Inferior parietal cortex (tissue), 1 donor: ENCODE results near the gene IFI30.
A peak's percentile ranks its signal among the peaks of the same experiment; 100 is the strongest.
"Not testable (repeated sequence)": the region's sequence is repeated elsewhere in the genome, so short reads cannot be mapped to it uniquely, and the experiment has no call there.

Experiments used
- DNase-seq: peaks from one replicate; pipeline ENCODE4 v3.0.0-alpha.2; 2016; ENCODE audit errors: extremely low spot score

The IFI30 gene

DNA sequence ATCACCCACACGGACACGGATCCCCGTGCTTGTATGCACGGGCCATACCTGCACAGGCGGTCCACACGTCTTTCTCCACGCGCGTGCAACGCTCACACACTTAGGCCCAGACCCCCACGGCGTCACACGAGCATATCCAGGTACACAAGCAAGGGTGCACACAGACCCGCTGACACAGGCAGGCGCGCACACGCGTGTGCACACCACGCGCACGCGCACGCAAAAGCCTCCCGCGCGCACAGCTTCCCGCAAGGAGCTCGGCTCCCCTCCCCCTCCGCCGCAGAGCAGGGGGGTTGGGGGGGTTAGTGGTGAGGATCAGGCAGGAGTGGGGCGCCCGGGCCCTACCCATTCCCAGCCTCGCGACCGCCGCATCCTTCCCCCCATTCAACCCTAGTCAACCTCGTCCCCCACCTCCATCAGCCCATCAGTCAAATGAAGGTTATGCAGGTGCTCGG is 29.8 kb downstream of the IFI30 start:
- DNase-seq, result peak; percentile 40

DNA sequence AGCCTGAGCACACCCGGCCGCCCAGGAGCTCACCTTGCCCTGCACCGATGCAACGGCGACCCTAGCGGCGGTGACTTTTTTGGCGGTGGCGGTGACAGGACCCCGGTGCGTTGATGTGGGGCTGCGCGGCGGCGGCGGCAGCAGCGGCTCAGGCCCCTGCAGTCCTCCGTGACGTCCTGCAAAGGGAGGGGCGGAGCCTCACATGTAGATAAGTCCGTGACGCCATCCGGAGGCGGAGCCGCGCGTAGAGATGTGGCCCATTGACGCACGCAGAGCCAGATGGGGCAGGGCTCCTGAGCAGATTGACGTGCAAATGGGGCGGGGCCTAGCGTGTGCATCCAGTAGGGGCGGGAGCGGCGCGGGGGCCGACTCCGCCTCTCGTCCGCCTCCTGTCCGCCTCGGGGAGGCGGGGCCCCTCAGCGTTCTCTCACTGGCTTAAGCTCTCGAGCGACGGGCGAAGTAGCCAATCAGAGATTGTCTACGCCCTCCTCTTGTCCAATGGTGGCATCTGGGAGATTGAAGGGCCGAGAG is 30.3 kb downstream of the IFI30 start, which contains the start of gene RAB3A:
TSS of gene RAB3A (minus strand) at position 180 of the 531 bp plus-strand sequence. CDS start 1,302 bp downstream, outside the sequence.
- peak; percentile 100 for DNase-seq

DNA sequence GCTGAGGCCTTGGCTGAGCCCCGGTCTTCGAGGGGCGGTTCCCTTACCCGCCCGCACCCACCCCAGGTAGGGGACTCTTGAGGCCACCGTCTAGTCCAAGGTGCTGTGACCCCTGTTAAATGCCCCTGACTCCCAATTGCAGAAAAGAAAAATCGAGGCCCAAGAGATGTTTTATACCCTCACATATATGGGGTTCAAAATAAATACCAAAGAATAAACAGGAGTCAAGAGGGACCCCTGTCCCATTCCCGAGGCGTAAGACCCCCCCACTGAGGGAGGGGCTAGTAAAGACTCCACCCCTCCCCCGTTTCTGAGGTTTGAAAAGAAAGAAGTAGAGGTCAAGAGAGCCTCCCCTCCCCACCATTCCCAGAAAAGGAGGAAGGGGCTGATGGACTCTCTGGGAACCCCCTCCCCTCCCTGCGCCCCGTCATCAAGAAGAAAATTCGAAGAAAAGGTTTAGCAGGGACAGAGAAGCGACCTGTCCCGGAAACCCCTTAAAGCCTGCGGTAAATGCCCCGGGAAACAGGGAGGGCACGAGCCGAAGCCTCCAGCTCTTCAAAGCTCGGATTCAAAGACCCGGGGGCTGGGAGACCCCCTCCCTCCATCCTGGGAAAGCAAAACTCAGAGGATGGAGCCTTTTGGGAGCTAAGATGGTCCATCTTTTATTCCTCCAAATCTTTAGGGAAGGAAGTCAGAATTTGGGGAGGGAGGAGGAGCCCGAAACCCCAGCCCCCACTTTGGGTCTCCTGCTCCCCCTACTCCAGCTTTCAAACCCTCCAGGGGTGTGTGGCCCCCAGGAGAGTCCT is 31.0 kb downstream of the IFI30 start:
- no peak for DNase-seq

DNA sequence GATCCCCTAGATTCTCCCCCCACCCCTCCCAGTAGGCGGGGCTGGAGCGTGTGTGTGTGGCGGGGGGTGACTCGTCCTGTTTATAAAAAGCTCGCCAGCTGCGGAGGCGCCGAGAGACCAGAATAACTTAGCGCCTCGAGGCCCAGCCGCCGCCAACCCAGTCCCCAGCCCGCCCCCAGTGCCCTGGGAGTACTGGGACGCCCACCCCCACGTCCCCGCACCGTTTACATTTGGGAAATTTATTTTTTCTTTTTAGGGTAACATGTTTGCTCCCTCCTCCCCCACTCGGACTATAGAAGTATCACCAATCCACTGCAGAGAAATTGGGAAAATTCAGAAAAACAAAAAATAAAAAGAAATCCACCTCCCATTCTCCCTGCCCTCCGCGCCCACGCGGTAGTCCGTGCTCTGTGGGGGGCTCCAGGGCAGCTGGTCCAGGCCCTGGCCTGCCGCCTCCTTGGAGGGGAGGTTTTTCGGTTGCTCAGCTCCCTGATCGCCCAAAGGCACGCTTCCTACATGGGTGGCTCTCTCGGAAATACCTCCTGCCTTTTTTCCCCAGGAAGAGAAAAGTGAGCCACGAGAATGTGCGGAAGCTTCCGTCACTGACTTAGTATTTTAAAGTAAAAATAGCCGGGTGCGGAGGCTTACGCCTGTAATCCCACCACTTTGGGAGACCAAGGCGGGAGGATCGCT is 31.7 kb downstream of the IFI30 start:
- DNase-seq, result peak; percentile 74

DNA sequence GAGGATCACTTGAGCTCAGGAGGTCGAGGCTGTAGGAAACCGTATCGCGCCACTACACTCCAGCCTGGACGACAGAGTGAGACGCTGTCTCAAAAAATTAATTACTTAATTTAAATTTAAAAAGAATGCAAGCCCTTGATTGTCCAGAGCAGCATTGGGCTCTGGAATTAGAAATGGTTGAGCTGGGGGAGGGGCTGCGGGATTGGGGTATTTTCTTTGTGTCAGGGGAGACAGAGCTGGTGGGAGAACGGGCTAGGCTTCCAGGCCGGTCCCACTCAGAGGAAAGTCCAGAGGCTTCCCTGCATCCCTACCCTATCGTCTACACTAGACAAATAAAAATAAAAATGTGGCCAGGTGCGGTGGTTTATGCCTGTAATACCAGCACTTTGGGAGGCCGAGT is 32.4 kb downstream of the IFI30 start:
- no peak for DNase-seq

DNA sequence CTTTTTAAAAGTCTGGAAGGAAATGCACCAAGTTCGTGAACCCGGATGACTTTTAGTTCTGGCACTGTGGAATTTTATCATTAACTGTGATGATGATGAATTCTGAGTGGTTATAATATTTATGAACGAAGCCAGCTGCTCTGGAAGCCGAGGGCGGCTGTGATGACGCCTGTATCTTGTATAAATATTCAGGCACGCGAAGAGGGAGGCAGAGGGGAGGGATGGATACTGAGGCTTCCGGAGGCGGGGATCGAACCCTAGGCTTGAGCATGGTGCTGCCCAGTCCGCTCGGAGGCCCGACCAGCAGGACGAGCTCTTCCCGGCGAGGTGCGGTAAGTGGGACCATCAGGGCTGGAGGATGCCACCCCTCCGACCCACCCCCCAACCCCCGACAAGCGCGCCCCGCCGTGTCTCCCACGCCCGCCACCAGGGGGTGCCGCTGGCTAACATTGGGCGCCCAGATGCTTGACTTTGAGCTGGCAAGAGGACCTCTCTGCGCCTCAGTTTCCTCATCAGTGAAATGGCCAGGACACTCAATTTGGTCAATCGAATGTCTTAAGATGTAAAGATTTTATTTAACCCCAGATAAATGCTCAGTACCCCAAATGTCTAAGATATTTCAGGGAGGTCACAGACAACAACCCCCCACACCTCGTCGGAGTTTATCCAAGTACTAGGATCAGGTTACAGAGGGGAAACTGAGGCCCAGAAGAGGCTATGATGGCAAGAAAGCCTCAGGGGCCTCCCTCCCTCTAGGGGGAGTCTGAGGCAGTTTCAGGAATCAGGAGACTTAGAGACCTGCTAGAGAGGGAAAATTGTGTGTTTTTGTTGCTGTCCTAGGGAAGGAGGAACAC is 34.7 kb downstream of the IFI30 start:
- DNase-seq, result no peak

DNA sequence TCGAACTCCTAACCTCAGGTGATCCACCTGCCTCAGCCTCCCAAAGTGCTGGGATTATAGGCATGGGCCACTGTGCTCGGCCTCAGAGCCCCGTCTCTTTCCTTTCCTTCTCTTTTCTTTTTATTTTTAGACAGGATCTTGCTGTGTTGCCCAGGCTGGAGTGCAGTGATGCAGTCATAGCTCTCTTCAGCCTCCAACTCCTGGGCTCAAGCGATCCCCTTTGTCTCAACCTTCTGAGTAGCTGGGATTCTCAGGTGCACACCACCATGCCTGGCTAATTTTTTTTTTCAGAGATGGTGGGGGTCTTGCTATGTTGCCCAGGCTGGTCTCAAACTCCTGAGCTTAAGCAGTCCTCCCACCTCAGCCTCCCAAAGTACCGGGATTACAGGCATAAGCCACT is 36.3 kb downstream of the IFI30 start:
- not testable (repeated sequence) for DNase-seq

DNA sequence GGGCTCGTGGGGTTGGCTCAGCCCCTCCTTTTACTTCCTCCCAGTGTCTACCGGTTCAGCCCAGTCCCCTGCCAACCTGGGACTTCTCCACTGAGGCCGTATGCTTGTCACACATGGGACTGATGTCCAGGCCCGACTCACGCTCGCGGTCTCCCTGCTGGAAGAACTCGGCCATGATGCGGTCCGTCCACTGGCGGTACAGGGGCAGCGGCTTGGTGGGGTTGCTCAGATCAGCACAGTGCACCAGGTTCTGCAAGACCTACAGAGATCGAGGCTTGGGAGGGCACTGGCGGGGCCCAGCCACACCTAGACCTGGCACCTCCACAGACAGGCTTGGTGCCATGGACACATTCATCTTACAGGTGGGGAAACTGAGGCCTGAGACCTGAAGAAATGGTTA is 38.1 kb downstream of the IFI30 start:
- DNase-seq, result no peak

DNA sequence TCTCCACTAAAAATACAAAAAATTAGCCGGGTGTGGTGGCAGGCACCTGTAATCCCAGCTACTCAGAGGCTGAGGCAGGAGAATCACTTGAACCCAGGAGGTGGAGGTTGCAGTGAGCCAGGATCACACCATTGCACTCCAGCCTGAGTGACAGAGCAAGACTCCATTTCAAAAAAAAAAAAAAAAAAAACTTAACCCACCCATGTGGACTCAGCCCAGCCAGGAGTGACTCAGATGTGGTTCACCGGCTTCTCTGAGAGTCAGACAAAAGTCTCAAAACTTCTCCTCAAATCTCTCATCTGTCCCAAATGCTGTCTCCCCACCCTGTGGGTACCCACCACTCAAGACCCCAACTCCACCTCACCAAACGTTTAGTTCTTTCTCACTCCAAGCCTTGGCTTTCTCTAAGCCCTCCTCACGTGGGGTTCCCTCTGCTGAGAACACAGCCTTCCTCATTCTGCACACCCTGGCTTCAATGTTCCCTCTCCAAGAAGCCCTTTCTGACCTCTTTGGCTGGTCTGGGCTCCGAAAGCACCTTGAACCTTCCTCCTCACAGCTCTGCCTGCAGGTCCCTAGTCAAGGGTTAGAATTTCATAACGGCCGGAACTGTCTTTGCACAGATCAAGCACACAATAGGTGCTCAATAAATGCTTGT is 41.3 kb downstream of the IFI30 start:
- DNase-seq, result no peak

DNA sequence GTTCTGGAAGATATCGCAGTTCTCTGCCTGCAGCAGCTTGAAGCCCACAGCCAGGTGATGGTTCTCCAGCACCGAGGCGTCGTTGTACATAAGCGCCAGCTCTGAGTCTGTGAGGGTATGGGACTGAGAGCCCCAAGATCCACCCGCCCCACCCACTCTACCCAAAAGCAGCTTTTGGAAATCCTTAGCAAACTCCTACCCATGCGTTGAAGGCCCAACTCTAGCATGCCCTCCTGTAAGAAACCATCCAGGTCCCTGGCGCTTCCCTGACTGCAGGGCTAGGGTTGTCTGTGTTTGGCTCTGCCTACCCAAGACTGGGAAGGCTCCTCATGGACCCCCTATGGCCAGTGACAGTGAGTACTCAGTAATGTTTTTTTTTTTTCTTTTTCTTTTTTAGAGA is 43.2 kb downstream of the IFI30 start:
- DNase-seq, result no peak

DNA sequence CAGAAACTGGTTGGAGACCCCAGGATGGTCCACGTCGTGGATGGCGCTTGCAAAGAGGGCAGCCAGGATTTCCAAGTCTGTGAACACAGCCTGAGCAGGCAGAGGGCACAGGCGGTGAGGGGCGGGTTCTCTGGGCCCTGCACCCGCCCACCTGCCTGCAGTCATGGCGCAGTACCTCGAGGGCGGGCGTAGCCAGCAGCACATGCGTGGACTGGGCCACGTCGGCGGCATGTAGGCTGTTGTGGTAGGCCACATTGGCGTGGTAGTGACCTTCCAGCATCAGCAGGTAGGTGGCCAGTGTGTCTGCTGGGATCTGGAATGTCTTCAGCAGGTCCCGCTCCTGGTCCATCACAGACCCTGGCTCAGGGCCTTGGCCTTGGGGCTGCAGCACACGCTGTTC is 44.5 kb downstream of the IFI30 start:
- no peak for DNase-seq

DNA sequence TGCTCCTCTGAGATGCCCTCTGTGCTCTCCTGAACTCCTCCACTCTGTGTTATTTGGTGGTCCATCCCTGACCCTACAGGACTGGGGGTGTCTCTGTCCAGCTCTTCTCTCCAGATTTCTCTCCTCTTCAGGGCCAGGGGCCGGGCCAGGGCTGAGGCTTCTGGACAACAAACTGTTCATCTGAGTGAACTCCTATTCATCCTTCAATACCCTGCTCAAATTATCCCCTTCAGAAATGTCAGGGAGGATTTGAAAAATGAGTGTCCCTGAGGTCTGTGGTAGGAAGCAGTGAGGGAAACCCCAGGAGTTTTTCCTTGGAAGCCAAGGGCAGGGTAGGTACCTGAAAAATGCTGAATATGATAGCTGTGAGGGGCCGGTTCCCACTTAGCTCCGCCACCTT is 45.0 kb downstream of the IFI30 start:
- DNase-seq, result no peak

DNA sequence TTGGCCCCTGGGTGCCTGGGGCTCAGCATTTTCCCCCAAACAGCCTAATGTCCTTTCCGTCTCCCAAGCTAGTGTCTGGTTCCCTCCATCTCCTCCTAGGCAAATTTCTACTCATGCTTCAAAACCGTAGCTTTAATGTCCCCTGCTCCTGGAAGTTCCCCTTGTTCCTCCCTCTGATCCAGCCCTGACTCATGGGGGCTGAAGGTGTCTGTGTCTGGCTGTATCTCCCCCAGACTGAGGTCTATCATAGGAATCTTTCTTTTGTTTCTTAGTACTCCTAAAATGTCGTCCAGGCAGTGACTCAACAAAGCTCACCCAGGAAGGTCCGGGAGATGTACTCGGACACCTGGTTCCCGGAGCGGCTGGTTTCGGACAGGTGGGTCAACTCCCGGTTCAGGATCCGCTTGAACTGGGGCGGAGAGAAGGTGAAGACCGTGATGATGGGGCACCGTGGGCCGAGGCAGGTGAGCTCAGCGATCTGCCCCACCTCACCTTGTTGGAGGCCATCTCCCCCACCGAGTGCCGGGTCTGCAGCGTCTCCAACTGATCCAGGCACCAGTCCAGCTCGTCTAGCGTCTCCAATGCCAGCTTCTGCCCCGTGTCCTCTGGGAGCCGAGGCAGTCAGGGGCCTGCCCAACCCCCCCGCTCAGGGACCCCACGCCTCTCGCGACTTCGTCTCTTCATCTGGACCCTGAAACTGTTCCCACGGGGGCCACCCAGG is 46.5 kb downstream of the IFI30 start:
- DNase-seq, result no peak

DNA sequence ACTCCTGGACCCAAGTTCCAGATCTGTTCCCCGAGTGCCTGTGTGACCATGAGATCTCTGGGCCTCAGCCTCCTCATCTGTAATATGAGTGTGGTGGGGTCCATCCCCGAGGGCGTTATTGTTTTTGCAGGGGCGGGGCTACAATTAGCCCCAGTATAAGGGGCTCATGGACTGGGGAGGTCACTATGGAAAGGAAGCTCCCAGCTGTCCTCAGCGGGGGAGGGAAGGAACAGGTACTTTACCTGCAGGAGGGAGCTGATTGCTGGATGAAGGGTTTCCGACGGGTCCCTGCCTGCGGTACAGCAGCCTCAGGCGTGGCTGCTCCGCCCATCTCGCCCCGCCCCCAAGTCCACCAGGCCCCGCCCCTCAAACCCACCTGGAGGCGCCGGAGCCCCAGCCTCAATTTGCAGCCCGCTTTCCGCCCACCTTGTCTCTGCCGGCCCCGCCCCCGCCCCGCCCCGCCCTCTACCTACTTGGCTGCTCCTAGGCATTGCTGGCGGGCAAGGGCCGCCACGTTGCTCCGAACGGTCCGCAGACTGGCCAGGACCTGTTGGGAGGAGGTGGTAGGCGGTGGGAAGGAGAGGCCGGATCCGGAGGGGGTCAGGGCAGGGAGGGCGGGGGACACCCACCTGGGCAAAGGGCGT is 47.1 kb downstream of the IFI30 start:
- DNase-seq, result no peak

DNA sequence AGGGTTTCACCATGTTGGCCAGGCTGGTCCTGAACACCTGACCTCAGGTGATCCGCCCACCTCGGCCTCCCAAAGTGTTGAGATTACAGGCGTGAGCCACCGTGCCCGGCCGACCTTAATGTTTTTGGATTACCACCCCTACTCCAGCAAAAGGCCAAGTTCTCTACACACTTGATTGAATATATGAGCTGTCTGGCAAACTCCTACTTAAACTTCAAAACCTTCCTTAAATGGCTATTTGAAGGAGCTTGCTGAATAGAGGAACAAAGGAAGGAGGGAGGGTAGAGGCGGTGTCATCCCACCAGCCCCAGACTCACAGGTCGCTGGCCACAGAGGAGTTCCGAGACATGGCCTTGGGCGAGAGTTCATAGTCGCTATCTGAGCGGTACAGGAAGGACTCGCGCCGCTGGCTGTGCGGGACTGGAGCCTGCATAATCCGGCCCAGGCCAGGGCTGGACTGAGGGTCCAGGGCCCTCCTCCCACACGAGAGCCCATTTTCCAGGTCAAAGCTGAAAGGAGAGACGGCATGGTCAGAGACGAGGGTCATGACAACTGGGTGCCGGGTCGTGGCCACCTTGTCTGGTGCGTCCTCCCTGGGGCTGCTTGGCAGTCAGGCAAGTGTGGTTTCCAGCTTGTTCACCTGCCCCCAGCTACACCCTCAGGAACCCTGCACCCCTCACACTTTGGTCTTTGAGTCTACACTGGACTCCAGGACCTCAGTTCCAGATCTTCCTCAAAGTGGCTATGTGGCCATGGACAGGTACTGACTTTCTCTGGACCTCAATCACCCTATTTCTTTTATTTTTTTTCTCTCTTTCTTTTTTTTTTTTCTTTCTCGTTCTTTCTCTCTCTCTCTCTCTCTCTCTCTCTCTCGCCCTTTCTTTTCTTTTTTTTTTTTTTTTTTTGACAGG is 48.5 kb downstream of the IFI30 start:
- no peak for DNase-seq

DNA sequence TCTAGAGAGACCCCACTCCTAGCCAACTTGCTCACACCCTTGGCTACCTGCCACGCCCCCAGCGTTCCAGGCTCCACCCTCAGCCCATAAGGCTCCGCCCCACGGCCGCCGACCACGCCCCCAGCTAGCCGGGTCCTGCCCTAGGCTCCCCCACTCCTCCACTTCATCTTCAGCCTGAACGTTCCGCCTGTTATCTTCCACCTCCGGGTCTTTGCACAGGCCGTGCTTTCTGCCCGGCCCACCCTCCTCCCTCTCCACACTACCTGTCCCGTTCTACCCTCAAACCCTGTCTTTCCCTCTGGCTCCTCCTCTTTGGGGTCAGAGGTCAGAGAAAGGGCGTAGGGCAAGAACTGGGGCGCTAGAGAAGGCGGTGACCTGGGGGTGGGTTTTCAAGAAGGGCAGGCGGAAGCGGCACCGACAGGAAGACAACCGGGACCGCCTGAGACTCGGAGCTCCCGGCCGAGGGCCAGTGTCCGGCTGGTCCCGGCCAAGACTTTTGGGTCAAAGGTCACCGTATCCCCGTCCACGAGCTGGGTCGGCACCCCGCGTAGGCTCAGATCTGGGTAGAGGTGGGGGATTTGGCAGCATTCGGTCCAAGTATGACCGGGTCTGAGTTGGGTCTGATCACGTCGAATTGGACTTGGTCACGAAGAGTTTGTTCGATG is 50.4 kb downstream of the IFI30 start:
- peak; percentile 27 for DNase-seq

DNA sequence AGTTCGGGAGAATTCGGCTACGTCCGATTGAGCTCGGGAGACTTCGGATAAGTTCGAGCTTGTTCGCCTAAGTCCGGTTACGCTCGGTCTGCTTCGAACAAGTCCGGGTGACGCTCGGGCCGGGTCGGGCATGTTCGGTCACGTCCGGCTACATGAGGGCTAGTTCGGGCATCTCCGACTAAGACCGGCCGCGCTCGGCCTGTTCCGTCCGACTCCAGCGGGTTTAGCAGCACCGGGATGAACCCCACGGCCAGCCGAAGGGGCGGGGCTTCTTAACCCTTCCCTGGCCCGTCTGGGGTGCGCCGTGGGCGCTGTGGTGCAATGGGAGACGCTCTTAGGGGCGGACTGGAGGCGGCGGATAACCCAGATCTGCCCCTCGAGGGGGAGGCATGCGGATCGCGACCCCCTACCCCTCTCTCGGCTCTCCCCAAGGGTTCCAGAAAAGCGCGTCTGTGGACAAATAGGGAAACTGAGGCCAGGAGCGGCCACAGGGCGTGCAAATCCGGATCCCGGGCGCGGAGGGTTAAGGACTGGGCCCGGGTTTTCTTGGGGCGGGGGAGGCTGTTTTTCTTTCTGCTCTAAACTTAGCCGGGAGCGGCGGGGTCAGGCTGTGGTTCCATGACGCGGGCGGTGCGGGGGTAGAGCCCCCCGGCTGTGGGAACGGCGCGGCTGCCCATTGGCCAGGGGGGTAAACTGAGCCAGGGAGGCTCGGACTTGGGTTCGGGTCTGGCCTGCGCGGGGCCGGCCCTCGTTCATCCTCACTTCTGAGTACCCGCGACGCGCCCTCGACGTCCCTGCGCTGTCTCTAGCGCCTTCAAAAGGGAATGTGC is 51.1 kb downstream of the IFI30 start:
- peak; percentile 91 for DNase-seq

DNA sequence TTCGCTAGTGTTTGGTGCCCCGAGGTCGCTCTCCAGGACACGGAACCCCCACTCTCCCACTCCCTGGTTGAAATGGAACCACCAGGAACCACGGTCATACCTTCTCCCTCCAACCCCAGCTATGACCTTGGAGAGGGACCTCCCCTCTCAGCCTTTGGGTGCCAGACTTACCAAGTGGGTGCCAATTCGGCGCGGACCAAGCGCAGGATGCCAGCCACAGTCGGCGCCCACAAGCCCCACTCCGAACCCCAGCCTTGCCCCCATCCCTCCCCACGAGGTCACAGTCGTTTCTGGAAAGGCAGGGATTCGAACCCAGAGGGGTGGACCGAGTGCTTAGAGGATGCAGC is 51.7 kb downstream of the IFI30 start:
- DNase-seq, result no peak
